Activated naive CD4-positive, alpha-beta T cell treated with anti-CD3 and anti-CD28 coated beads, Interleukin-2, amount 50 U/mL, for 24 hours (primary cell): ENCODE results near the gene ATP9A.

Experiments
- H3K27ac Mint-ChIP-seq: one replicate; pipeline ENCODE4 v1.8.0; 2021; ENCODE audit warnings: mild to moderate bottlenecking, mixed read lengths
- H3K27me3 Mint-ChIP-seq: one replicate; pipeline ENCODE4 v1.8.0; 2021; ENCODE audit warnings: mixed read lengths
- H3K36me3 Mint-ChIP-seq: one replicate; pipeline ENCODE4 v1.8.0; 2021; ENCODE audit warnings: mixed read lengths
- H3K4me1 Mint-ChIP-seq: one replicate; pipeline ENCODE4 v1.8.0; 2021; ENCODE audit warnings: mixed read lengths
- H3K4me3 Mint-ChIP-seq: one replicate; pipeline ENCODE4 v1.8.0; 2021; ENCODE audit warnings: mild to moderate bottlenecking, mixed read lengths
- H3K9me3 Mint-ChIP-seq: one replicate; pipeline ENCODE4 v1.8.0; 2021; ENCODE audit warnings: mixed read lengths

Gene ATP9A

GRCh38 chr20:51593584-51593983, 174.6 kb downstream of the ATP9A start:
- Mint-ChIP-seq H3K9me3 (no peaks in the 10 kb centered on the region), H3K4me3 (no peak overlapping the region), H3K27ac (no peak overlapping the region), H3K36me3 (no peaks in the 10 kb centered on the region), H3K27me3 (no peaks in the 10 kb centered on the region), H3K4me1 (peaks cover 27% of the 10 kb centered on the region)

- Mint-ChIP-seq H3K9me3 (no peaks in the 10 kb centered on the region), H3K4me3 (no peak overlapping the region), H3K27ac (no peak overlapping the region), H3K4me1 (peaks cover 23% of the 10 kb centered on the region), H3K27me3 (no peaks in the 10 kb centered on the region), H3K36me3 (no peaks in the 10 kb centered on the region)
Observed at GRCh38 chr20:51592564-51592963, 175.6 kb downstream of the ATP9A start.

GRCh38 chr20:51591871-51592270, 176.3 kb downstream of the ATP9A start:
- Mint-ChIP-seq H3K9me3 (no peaks in the 10 kb centered on the region), H3K27me3 (no peaks in the 10 kb centered on the region), H3K36me3 (no peaks in the 10 kb centered on the region), H3K27ac (no peak overlapping the region), H3K4me3 (no peak overlapping the region), H3K4me1 (peaks cover 19% of the 10 kb centered on the region)

GRCh38 chr20:51588762-51589161, 179.4 kb downstream of the ATP9A start:
- H3K27me3 Mint-ChIP-seq: no peaks in the 10 kb centered on the region
- H3K4me3 Mint-ChIP-seq: no peak overlapping the region
- H3K27ac Mint-ChIP-seq: no peak overlapping the region
- H3K4me1 Mint-ChIP-seq: peaks cover 8% of the 10 kb centered on the region
- no peaks in the 10 kb centered on the region for H3K9me3 Mint-ChIP-seq
- H3K36me3 Mint-ChIP-seq: no peaks in the 10 kb centered on the region

GRCh38 chr20:51587145-51587544, 181.0 kb downstream of the ATP9A start:
- no peaks in the 10 kb centered on the region for H3K36me3 Mint-ChIP-seq
- H3K27me3 Mint-ChIP-seq: no peaks in the 10 kb centered on the region
- no peaks in the 10 kb centered on the region for H3K9me3 Mint-ChIP-seq
- no peak overlapping the region for H3K4me3 Mint-ChIP-seq
- H3K27ac Mint-ChIP-seq: no peak overlapping the region
- peaks cover 8% of the 10 kb centered on the region for H3K4me1 Mint-ChIP-seq

- H3K9me3 Mint-ChIP-seq: no peaks in the 10 kb centered on the region
- no peaks in the 10 kb centered on the region for H3K27me3 Mint-ChIP-seq
- no peak overlapping the region for H3K27ac Mint-ChIP-seq
- H3K4me1 Mint-ChIP-seq: peaks cover 8% of the 10 kb centered on the region
- H3K4me3 Mint-ChIP-seq: no peak overlapping the region
- no peaks in the 10 kb centered on the region for H3K36me3 Mint-ChIP-seq
Observed at GRCh38 chr20:51586005-51586440, 182.2 kb downstream of the ATP9A start.

GRCh38 chr20:51585148-51585547, 183.0 kb downstream of the ATP9A start:
- no peak overlapping the region for H3K4me3 Mint-ChIP-seq
- no peaks in the 10 kb centered on the region for H3K9me3 Mint-ChIP-seq
- no peak overlapping the region for H3K27ac Mint-ChIP-seq
- H3K4me1 Mint-ChIP-seq: peaks cover 8% of the 10 kb centered on the region
- no peaks in the 10 kb centered on the region for H3K27me3 Mint-ChIP-seq
- H3K36me3 Mint-ChIP-seq: no peaks in the 10 kb centered on the region

GRCh38 chr20:51584737-51585136, 183.5 kb downstream of the ATP9A start:
- peaks cover 8% of the 10 kb centered on the region for H3K4me1 Mint-ChIP-seq
- H3K9me3 Mint-ChIP-seq: no peaks in the 10 kb centered on the region
- H3K27ac Mint-ChIP-seq: no peak overlapping the region
- H3K4me3 Mint-ChIP-seq: no peak overlapping the region
- H3K36me3 Mint-ChIP-seq: no peaks in the 10 kb centered on the region
- no peaks in the 10 kb centered on the region for H3K27me3 Mint-ChIP-seq

- peak overlapping the region; percentile 30 for H3K27ac Mint-ChIP-seq
- no peaks in the 10 kb centered on the region for H3K9me3 Mint-ChIP-seq
- no peaks in the 10 kb centered on the region for H3K27me3 Mint-ChIP-seq
- H3K4me1 Mint-ChIP-seq: peaks cover 8% of the 10 kb centered on the region
- no peaks in the 10 kb centered on the region for H3K36me3 Mint-ChIP-seq
- no peak overlapping the region for H3K4me3 Mint-ChIP-seq
Observed at GRCh38 chr20:51584116-51584515, 184.1 kb downstream of the ATP9A start.

GRCh38 chr20:51583499-51583898, 184.7 kb downstream of the ATP9A start:
- no peak overlapping the region for H3K4me3 Mint-ChIP-seq
- no peaks in the 10 kb centered on the region for H3K36me3 Mint-ChIP-seq
- H3K27ac Mint-ChIP-seq: no peak overlapping the region
- no peaks in the 10 kb centered on the region for H3K27me3 Mint-ChIP-seq
- H3K4me1 Mint-ChIP-seq: peaks cover 8% of the 10 kb centered on the region
- no peaks in the 10 kb centered on the region for H3K9me3 Mint-ChIP-seq

- H3K27ac Mint-ChIP-seq: no peak overlapping the region
- H3K4me1 Mint-ChIP-seq: peaks cover 8% of the 10 kb centered on the region
- H3K4me3 Mint-ChIP-seq: no peak overlapping the region
- no peaks in the 10 kb centered on the region for H3K9me3 Mint-ChIP-seq
- H3K36me3 Mint-ChIP-seq: no peaks in the 10 kb centered on the region
- H3K27me3 Mint-ChIP-seq: no peaks in the 10 kb centered on the region
Observed at GRCh38 chr20:51583073-51583472, 185.1 kb downstream of the ATP9A start.

GRCh38 chr20:51581571-51581970, 186.6 kb downstream of the ATP9A start:
- Mint-ChIP-seq H3K4me1 (peaks cover 8% of the 10 kb centered on the region), H3K27ac (no peak overlapping the region), H3K36me3 (no peaks in the 10 kb centered on the region), H3K4me3 (no peak overlapping the region), H3K9me3 (no peaks in the 10 kb centered on the region), H3K27me3 (no peaks in the 10 kb centered on the region)

GRCh38 chr20:51579137-51579536, 189.1 kb downstream of the ATP9A start:
- H3K4me3 Mint-ChIP-seq: no peak overlapping the region
- H3K9me3 Mint-ChIP-seq: no peaks in the 10 kb centered on the region
- H3K4me1 Mint-ChIP-seq: no peaks in the 10 kb centered on the region
- H3K27me3 Mint-ChIP-seq: no peaks in the 10 kb centered on the region
- H3K36me3 Mint-ChIP-seq: peaks cover 1% of the 10 kb centered on the region
- no peak overlapping the region for H3K27ac Mint-ChIP-seq

- Mint-ChIP-seq H3K4me3 (no peak overlapping the region), H3K27ac (no peak overlapping the region), H3K4me1 (no peaks in the 10 kb centered on the region), H3K36me3 (peaks cover 1% of the 10 kb centered on the region), H3K9me3 (no peaks in the 10 kb centered on the region), H3K27me3 (no peaks in the 10 kb centered on the region)
Observed at GRCh38 chr20:51578145-51578459, 190.1 kb downstream of the ATP9A start.

GRCh38 chr20:51577432-51578144, 190.6 kb downstream of the ATP9A start:
- H3K4me3 Mint-ChIP-seq: no peak overlapping the region
- H3K9me3 Mint-ChIP-seq: no peaks in the 10 kb centered on the region
- no peak overlapping the region for H3K27ac Mint-ChIP-seq
- H3K27me3 Mint-ChIP-seq: no peaks in the 10 kb centered on the region
- no peaks in the 10 kb centered on the region for H3K4me1 Mint-ChIP-seq
- H3K36me3 Mint-ChIP-seq: peaks cover 1% of the 10 kb centered on the region

- Mint-ChIP-seq H3K36me3 (peaks cover 1% of the 10 kb centered on the region), H3K27ac (no peak overlapping the region), H3K4me1 (no peaks in the 10 kb centered on the region), H3K27me3 (no peaks in the 10 kb centered on the region), H3K9me3 (no peaks in the 10 kb centered on the region), H3K4me3 (no peak overlapping the region)
Observed at GRCh38 chr20:51575486-51575885, 192.7 kb downstream of the ATP9A start.
